Astrocyte (in vitro differentiated cells and primary cell): ENCODE results near the gene ATXN7L3. TPM values are rescaled to one million over a fixed set of nuclear protein-coding genes. Genes with fewer than 3 reads are reported as not detected.
"Not testable (repeated sequence)": the region's sequence is repeated elsewhere in the genome, so short reads cannot be mapped to it uniquely, and the experiment has no call there.

Experiments used
- DNase-seq: peaks from one replicate; pipeline ENCODE4 v3.0.0-alpha.2; 2010; ENCODE audit warnings: low read depth
- FAIRE-seq: peaks from 2 replicates; lab custom pipeline; 2011; peaks lifted over from hg19 to GRCh38; lab: Jason Lieb, UNC
- H2AFZ ChIP-seq: 2 replicates; pipeline ENCODE4 v1.6.0; 2012; ENCODE audit warnings: low read depth, low read length, inconsistent platforms
- H3K27ac ChIP-seq: 2 replicates; pipeline ENCODE4 v1.5.1; 2011; ENCODE audit warnings: low read depth, low read length, inconsistent platforms
- H3K27me3 ChIP-seq: 2 replicates; pipeline ENCODE4 v1.6.0; 2011; ENCODE audit warnings: low read length, inconsistent platforms; ENCODE audit not compliant: insufficient read depth
- H3K36me3 ChIP-seq: 2 replicates; pipeline ENCODE4 v1.5.1; 2011; ENCODE audit warnings: low read length, inconsistent platforms; ENCODE audit not compliant: insufficient read depth
- H3K4me1 ChIP-seq: 2 replicates; pipeline ENCODE4 v1.5.1; 2011; ENCODE audit warnings: low read length, inconsistent platforms; ENCODE audit not compliant: insufficient read depth
- H3K4me2 ChIP-seq: 2 replicates; pipeline ENCODE4 v1.6.0; 2012; ENCODE audit warnings: low read length, inconsistent platforms
- H3K4me3 ChIP-seq: 2 replicates; pipeline ENCODE4 v1.5.1; 2011; ENCODE audit warnings: low read depth, mild to moderate bottlenecking, low read length, inconsistent platforms; ENCODE audit not compliant: insufficient read depth
- H3K79me2 ChIP-seq: 2 replicates; pipeline ENCODE4 v1.6.0; 2012; ENCODE audit warnings: mild to moderate bottlenecking, low read length, inconsistent platforms; ENCODE audit not compliant: insufficient read depth
- H3K9ac ChIP-seq: 2 replicates; pipeline ENCODE4 v1.6.0; 2012; ENCODE audit warnings: mild to moderate bottlenecking, low read length, inconsistent platforms
- H3K9me3 ChIP-seq: 2 replicates; pipeline ENCODE4 v1.5.1; 2012; ENCODE audit warnings: low read depth, mild to moderate bottlenecking, low read length, inconsistent platforms; ENCODE audit not compliant: insufficient read depth
- H4K20me1 ChIP-seq: 2 replicates; pipeline ENCODE4 v1.6.0; 2012; ENCODE audit warnings: low read length, inconsistent platforms; ENCODE audit not compliant: insufficient read depth
- H3K27ac Mint-ChIP-seq: one replicate; pipeline ENCODE4 v1.8.0; 2021; ENCODE audit warnings: mild to moderate bottlenecking, mixed read lengths; ENCODE audit not compliant: unreplicated experiment
- H3K27me3 Mint-ChIP-seq: one replicate; pipeline ENCODE4 v1.8.0; 2021; ENCODE audit warnings: low read depth, mixed read lengths; ENCODE audit not compliant: unreplicated experiment
- H3K36me3 Mint-ChIP-seq: one replicate; pipeline ENCODE4 v1.8.0; 2021; ENCODE audit warnings: low read depth, mixed read lengths; ENCODE audit not compliant: unreplicated experiment
- H3K4me1 Mint-ChIP-seq: one replicate; pipeline ENCODE4 v1.8.0; 2021; ENCODE audit warnings: low read depth, mixed read lengths; ENCODE audit not compliant: unreplicated experiment
- H3K4me3 Mint-ChIP-seq: one replicate; pipeline ENCODE4 v1.8.0; 2021; ENCODE audit warnings: mild to moderate bottlenecking, moderate library complexity, mixed read lengths; ENCODE audit not compliant: unreplicated experiment
- H3K9me3 Mint-ChIP-seq: one replicate; pipeline ENCODE4 v1.8.0; 2021; ENCODE audit warnings: mild to moderate bottlenecking, mixed read lengths; ENCODE audit not compliant: unreplicated experiment
- EZH2 ChIP-seq: IDR thresholded peaks from 2 replicates; pipeline ENCODE4 v1.6.1; 2012; ENCODE audit warnings: mild to moderate bottlenecking, low read length, inconsistent platforms; ENCODE audit not compliant: insufficient read depth
- total RNA-seq: library from RNA; stranded (reverse); gene quantifications from 2 replicates; pipeline ENCODE4 v1.2.1, GENCODE V29; 2021
- TF ChIP-seq, protein P1 (sequence below): IDR thresholded peaks from 2 replicates; pipeline ENCODE4 v1.5.1; 2011; ENCODE audit warnings: low read depth, mild to moderate bottlenecking, inconsistent platforms, low read length, moderate library complexity; ENCODE audit not compliant: insufficient read depth

Gene ATXN7L3
- total RNA-seq, 1 donor from 2014 or later: 87.0 TPM

DNA sequence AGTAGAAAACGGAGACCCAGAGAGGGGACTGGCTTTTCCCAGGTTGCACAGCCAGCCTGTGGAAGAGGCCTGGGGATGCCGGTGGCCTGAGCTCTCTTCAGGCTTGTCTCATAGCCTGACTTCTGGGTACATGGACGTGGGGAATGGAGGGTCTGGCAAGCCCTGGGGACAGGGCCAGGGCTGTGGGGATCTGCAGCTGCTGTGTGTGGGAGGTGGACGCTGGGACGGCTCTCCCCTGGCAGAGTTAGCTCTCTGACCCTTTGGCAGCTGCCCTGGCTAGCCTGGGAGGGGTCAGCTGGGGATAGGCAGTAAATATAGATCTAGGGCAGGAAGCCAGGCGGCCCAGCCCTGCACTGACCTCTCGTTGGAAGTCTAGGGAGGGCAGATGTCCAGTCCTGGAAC lies 47.8 kb upstream of the ATXN7L3 start:
- Histone ChIP-seq H3K27me3 (no peaks in the 10 kb centered on the region), H2AFZ (no peak overlapping the region), H3K36me3 (no peaks in the 10 kb centered on the region), H3K9me3 (no peaks in the 10 kb centered on the region), H3K4me3 (no peak overlapping the region), H3K79me2 (no peaks in the 10 kb centered on the region), H3K4me2 (no peak overlapping the region), H4K20me1 (no peaks in the 10 kb centered on the region), H3K9ac (no peak overlapping the region), H3K4me1 (no peaks in the 10 kb centered on the region), H3K27ac (no peak overlapping the region)
- Mint-ChIP-seq H3K36me3 (no peaks in the 10 kb centered on the region), H3K4me1 (no peaks in the 10 kb centered on the region), H3K27me3 (peaks cover 16% of the 10 kb centered on the region), H3K4me3 (no peak overlapping the region), H3K27ac (no peak overlapping the region), H3K9me3 (no peaks in the 10 kb centered on the region)
- no peak for TF ChIP-seq EZH2
- TF ChIP-seq, protein P1, sequence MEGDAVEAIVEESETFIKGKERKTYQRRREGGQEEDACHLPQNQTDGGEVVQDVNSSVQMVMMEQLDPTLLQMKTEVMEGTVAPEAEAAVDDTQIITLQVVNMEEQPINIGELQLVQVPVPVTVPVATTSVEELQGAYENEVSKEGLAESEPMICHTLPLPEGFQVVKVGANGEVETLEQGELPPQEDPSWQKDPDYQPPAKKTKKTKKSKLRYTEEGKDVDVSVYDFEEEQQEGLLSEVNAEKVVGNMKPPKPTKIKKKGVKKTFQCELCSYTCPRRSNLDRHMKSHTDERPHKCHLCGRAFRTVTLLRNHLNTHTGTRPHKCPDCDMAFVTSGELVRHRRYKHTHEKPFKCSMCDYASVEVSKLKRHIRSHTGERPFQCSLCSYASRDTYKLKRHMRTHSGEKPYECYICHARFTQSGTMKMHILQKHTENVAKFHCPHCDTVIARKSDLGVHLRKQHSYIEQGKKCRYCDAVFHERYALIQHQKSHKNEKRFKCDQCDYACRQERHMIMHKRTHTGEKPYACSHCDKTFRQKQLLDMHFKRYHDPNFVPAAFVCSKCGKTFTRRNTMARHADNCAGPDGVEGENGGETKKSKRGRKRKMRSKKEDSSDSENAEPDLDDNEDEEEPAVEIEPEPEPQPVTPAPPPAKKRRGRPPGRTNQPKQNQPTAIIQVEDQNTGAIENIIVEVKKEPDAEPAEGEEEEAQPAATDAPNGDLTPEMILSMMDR: no peak
- FAIRE-seq: no peak
- DNase-seq: no peak

- H2AFZ ChIP-seq: no peak overlapping the region
- Mint-ChIP-seq H3K27me3 (peaks cover 3% of the 10 kb centered on the region), H3K36me3 (no peaks in the 10 kb centered on the region), H3K27ac (no peak overlapping the region), H3K9me3 (no peaks in the 10 kb centered on the region), H3K4me1 (no peaks in the 10 kb centered on the region), H3K4me3 (no peak overlapping the region)
- H3K27ac ChIP-seq: no peak overlapping the region
- H3K4me2 ChIP-seq: no peak overlapping the region
- H3K4me3 ChIP-seq: no peak overlapping the region
- no peak for FAIRE-seq
- H3K9ac ChIP-seq: no peak overlapping the region
- H3K4me1 ChIP-seq: no peaks in the 10 kb centered on the region
- no peaks in the 10 kb centered on the region for H4K20me1 ChIP-seq
- H3K36me3 ChIP-seq: no peaks in the 10 kb centered on the region
- no peak for TF ChIP-seq EZH2
- TF ChIP-seq, protein P1: no peak
- no peak for DNase-seq
- H3K79me2 ChIP-seq: no peaks in the 10 kb centered on the region
- H3K27me3 ChIP-seq: no peaks in the 10 kb centered on the region
- no peaks in the 10 kb centered on the region for H3K9me3 ChIP-seq
Measured at GRCh38 chr17:44241106-44241624, 41.5 kb upstream of the ATXN7L3 start.

DNA sequence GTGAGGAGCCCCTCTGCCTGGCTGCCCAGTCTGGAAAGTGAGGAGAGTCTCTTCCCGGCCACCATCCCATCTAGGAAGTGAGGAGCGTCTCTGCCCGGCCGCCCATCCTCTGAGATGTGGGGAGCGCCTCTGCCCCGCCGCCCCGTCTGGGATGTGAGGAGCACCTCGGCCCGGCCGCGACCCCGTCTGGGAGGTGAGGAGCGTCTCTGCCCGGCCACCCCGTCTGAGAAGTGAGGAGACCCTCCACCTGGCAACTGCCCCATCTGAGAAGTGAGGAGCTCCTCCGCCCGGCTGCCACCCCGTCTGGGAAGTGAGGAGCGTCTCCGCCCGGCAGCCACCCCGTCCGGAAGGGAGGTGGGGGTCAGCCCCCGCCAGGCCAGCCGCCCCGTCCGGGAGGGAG lies 38.2 kb upstream of the ATXN7L3 start:
- not testable (repeated sequence) for H2AFZ ChIP-seq, H3K9me3 ChIP-seq, FAIRE-seq, H3K9ac ChIP-seq, H3K9me3 Mint-ChIP-seq, DNase-seq, H3K27ac Mint-ChIP-seq, H3K79me2 ChIP-seq, H3K27me3 ChIP-seq, H4K20me1 ChIP-seq, H3K4me3 Mint-ChIP-seq, H3K36me3 Mint-ChIP-seq, H3K36me3 ChIP-seq, H3K27ac ChIP-seq, H3K4me1 Mint-ChIP-seq, H3K4me3 ChIP-seq, H3K4me2 ChIP-seq, H3K27me3 Mint-ChIP-seq
- peaks cover 15% of the 10 kb centered on the region for H3K4me1 ChIP-seq
